ENCODE measurements around the gene TBX19.

TBX19 gene

DNA sequence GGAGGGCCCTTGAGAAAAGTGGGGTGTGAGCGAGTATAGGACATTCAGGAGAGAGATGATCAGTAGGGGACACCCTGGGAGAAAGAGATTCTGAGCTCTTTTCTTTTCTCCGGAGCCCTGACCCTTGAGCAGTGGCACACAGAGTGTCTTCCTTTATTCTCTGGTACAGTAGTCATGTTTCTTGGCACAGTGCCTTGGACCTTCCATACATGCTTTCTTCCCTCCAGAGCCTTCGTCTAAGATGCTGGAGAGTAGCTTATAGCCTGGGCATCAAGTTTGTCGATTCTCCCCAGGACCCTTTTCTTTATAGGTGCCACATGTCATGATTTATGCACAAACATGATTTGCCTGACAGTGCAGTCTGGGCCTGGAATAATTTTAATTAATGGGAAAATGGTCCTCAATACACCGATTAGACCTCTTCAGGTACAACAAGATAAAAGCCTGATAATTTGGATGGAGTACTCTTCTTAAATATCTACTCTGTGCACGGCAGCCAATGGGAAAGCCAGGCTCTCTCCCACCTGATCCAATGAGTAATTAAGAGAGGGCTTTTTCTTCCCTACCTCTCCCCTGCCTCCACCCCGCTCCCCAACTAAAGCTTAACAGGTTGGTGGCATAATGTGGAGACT, at the start of gene TBX19:
TSS of gene TBX19 (plus strand) at position 582 of the 632 bp plus-strand sequence. CDS start 214 bp downstream, outside the sequence.
- no peak within 1 kb of the TSS for H3K4me3 Mint-ChIP-seq
- H3K27ac Mint-ChIP-seq: no peak within 1 kb of the TSS
- H3K36me3 Mint-ChIP-seq: peaks cover 18% of the 10 kb centered on the region
- peaks cover 7% of the 10 kb centered on the region for H3K4me1 Mint-ChIP-seq (ENCODE audit: low read depth)
- H3K27me3 Mint-ChIP-seq: no peaks in the 10 kb centered on the region
- H3K9me3 Mint-ChIP-seq (ENCODE audit: low read depth): peaks cover 4% of the 10 kb centered on the region

DNA sequence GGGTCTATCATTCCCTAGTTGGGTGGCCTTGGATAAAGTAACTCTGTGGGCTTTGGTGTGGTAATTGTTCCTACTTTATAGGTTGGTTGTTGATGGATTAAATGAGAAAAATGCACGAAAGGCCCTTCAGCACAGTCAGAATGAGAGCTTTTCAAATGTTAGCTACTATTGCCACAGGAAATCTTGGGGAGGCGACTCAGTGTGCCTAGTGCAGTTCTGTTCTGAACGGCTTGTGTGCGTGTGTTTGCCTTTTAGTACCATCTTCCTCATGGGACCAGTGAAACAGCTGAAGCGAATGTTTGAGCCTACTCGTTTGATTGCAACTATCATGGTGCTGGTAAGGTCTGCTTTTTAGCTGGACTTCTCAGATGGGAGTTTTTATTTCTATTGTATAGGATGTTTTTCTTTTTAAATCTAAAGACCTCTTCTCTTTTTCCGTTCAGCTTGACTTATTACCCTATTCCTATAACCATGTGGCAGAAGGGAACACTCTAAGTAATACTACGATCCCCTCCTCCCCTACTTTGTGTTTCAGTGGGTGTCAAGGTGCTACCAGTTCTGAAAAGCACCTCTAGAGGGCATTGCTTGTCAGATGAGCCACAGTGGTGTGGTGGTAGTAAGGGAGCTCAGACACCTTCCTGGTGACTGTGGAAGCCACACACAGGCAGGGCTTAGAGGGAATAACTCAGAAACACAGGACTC, 45.7 kb upstream of the TBX19 start:
- no peaks in the 10 kb centered on the region for H3K27me3 Mint-ChIP-seq
- H3K36me3 Mint-ChIP-seq: peaks cover 42% of the 10 kb centered on the region
- peaks cover 63% of the 10 kb centered on the region for H3K4me1 Mint-ChIP-seq (ENCODE audit: low read depth)
- peak overlapping the region; percentile 74 for H3K27ac Mint-ChIP-seq
- H3K9me3 Mint-ChIP-seq (ENCODE audit: low read depth): no peaks in the 10 kb centered on the region
- H3K4me3 Mint-ChIP-seq: no peak overlapping the region

DNA sequence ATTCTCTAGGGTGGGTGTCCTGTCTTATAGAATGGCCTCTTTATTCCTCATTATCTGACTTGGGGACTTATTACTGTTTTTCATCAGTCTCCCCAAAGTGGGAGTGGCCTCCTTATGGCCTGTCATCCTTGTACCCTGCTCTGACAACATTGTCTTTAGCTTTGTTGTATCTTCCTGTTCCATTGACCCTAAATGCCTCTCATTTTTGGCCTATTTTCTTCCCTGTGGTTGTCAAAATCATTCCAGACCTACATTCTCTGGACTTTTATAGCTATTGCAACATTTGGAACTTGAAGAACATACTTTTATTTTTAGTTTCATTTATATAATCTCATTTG, 45.2 kb upstream of the TBX19 start:
- no peaks in the 10 kb centered on the region for H3K27me3 Mint-ChIP-seq
- peak overlapping the region; percentile 47 for H3K27ac Mint-ChIP-seq
- H3K9me3 Mint-ChIP-seq (ENCODE audit: low read depth): no peaks in the 10 kb centered on the region
- peaks cover 62% of the 10 kb centered on the region for H3K4me1 Mint-ChIP-seq (ENCODE audit: low read depth)
- H3K4me3 Mint-ChIP-seq: no peak overlapping the region
- H3K36me3 Mint-ChIP-seq: peaks cover 46% of the 10 kb centered on the region

DNA sequence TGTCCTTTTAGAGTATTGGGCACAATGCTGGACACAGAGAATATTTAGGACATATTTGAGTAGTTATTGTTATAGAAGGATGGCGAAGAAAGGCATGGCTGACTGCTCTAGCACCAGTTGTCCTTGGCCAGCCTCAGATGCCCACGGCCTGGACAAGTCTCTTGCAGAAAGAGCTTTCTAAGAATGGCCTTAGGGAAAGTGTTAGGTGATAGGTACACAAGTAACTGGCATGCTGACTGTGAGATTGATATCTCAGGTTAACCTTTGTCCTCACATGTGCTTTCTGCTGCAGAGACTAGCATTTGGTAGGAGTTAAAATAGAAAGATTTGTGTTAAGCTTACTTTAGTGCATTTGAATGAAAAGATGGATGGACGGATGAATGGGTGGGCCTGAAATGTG, 44.7 kb upstream of the TBX19 start:
- Mint-ChIP-seq H3K4me1 (ENCODE audit: low read depth) (peaks cover 57% of the 10 kb centered on the region), H3K27me3 (no peaks in the 10 kb centered on the region), H3K27ac (peak overlapping the region; percentile 59), H3K36me3 (peaks cover 46% of the 10 kb centered on the region), H3K4me3 (no peak overlapping the region), H3K9me3 (ENCODE audit: low read depth) (no peaks in the 10 kb centered on the region)

DNA sequence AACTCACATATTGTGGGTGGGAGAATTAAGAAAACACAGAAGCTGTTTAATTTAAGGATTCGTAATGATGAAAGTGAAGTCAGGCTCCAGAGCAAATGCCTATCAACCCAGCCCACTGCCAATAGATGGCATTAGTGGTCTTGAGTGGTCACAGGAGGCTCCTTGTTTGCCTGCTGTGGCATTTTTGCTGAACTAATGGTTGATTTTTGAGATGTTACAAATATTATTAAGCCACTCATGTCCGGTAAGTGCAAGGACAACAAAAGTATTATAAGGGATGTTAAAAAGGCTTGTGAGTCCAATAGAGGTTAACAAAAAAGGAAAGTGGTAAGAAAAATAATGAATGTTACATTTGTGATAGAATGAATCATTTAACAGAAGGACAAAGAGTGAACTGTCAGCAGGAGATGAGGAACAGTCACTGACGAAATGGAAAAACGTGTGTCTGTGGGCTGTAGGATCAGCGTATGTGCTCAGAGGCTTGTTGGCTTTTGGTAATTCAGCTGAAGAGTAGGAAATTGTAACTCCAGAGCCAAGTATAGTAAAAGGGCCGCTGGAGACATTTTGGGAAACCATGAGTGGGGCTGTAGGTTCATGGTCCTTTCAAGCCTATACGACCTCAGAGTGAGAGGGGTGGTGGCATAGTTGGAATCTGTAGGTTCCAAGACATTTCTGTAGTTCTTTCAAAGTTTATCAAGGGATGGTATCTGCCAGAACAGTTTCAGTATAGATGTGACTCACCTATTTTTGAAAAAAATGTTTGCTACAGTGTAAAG, 43.7 kb upstream of the TBX19 start:
- Mint-ChIP-seq H3K27ac (peak overlapping the region; percentile 83), H3K4me3 (peak overlapping the region; percentile 57), H3K36me3 (peaks cover 44% of the 10 kb centered on the region), H3K9me3 (ENCODE audit: low read depth) (no peaks in the 10 kb centered on the region), H3K4me1 (ENCODE audit: low read depth) (peaks cover 54% of the 10 kb centered on the region), H3K27me3 (no peaks in the 10 kb centered on the region)

DNA sequence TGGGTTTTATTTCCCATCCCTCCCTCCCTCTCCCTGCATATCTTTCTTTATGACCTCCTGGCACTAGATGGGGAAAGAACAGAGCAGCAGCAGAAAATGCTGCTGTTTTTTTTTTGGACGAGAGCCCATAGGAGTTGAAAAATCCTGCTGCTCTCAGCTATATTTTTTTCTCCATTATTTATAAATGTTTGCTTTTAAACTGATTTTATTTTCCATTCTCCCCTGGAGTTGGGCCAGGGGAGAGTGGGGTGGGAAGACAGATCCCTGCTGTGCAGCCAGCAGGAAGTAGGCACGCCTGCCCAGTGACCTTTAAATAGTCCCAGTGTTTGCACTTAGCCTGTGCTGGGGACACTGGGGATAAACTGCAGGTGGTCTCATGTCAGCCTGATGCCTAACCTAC, 37.5 kb upstream of the TBX19 start:
- Mint-ChIP-seq H3K4me1 (ENCODE audit: low read depth) (peaks cover 37% of the 10 kb centered on the region), H3K9me3 (ENCODE audit: low read depth) (no peaks in the 10 kb centered on the region), H3K27ac (no peak overlapping the region)

DNA sequence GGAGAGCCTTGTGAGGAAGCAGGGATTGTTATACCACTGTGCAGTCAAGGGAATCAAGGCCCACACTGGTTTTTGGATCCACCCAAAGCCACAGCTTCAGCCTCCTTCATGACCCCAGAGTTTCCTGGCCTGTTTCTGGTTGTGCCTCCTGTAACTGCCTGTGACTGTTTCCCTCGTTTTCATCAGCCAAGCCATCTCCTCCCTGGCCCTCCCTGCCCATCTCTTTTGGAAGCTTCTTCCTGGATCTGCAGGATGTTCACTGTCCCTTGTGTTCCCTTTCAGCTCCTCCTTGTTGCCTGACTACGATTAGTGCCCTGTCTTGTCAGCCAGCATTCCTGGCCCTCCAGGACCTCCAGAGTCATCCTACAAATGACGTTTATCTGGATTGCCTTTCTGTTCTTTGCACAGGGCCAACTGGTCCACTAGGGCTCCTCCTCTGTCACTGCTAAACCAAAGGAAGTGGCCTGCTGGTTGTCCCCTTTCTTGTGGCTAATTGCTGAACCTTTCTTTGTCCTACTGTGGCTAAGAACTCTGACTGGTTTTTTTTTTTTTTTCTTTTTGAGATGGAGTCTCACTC, 37.0 kb upstream of the TBX19 start:
- Mint-ChIP-seq H3K4me3 (no peak overlapping the region), H3K27me3 (no peaks in the 10 kb centered on the region), H3K4me1 (ENCODE audit: low read depth) (peaks cover 39% of the 10 kb centered on the region), H3K36me3 (peaks cover 37% of the 10 kb centered on the region), H3K9me3 (ENCODE audit: low read depth) (no peaks in the 10 kb centered on the region), H3K27ac (peak overlapping the region; percentile 52)

More for the DNA sequence above, 37.5 kb upstream of the TBX19 start:
- H3K36me3 Mint-ChIP-seq: peaks cover 37% of the 10 kb centered on the region
- no peaks in the 10 kb centered on the region for H3K27me3 Mint-ChIP-seq
- no peak overlapping the region for H3K4me3 Mint-ChIP-seq

DNA sequence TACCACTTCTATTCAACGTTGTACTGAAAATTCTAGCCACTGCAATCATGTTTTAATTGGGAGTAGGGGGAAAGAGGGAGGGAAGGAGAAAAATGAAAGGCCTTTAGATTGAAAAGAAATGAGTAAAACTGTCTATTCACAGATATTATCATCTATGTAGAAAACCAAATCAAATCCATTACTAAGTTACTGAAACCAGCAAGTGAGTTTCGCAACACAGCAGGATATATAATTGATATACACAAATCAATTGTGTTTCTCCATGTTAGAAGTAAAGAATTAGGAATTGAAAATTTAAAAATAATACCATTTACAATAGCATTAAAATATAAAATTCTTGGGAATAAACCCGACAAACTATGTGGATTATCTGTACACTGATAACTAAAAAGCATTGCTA, 35.6 kb upstream of the TBX19 start:
- Mint-ChIP-seq H3K36me3 (peaks cover 32% of the 10 kb centered on the region), H3K4me3 (no peak overlapping the region), H3K4me1 (ENCODE audit: low read depth) (peaks cover 46% of the 10 kb centered on the region), H3K9me3 (ENCODE audit: low read depth) (no peaks in the 10 kb centered on the region), H3K27me3 (no peaks in the 10 kb centered on the region), H3K27ac (no peak overlapping the region)

DNA sequence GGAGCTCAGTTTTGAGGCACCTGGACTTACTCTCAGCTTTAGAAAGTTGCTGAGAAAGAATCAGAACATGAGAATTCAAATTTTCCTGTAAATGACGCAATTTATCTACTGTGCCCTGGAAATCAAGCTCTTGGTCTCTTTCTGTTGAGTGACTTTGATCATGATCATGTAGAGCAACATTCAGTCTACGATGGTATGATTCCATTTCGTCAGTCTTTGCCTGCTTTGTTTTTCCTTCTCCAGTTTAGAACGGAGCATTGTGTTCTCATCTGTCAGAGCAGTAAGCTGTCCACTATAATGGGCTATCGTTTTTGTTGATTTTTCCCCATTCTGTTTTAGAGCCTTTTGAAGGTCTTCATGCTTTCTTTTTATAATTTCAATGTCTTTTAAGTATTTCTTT, 34.2 kb upstream of the TBX19 start:
- peaks cover 29% of the 10 kb centered on the region for H3K36me3 Mint-ChIP-seq
- H3K4me3 Mint-ChIP-seq: no peak overlapping the region
- H3K27ac Mint-ChIP-seq: no peak overlapping the region
- H3K4me1 Mint-ChIP-seq (ENCODE audit: low read depth): peaks cover 52% of the 10 kb centered on the region
- no peaks in the 10 kb centered on the region for H3K27me3 Mint-ChIP-seq
- no peaks in the 10 kb centered on the region for H3K9me3 Mint-ChIP-seq (ENCODE audit: low read depth)

DNA sequence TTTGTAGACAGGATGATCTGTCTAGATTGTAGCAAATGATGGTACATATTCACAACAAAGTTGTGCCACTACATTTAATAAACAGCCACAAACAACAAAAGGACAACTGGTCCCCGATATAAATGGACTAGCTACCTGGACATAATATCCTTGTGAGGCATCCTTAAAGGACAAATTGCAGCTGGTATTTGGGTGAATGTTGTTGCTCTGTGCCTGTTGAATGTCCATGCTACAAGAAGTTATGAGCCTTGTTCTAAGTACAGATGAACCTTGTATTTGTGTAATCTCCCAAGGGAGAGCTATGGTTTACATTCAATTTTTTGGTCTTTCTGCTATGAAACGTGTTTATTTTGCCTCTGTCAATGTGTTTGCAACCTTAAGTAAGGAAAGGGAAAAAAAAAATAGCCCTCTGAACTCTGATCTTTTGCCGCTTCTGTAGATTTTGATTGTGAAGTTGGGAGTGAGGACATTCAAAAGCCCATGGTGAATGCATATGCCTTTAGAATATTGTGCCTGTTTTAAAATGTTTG, 28.4 kb upstream of the TBX19 start:
- Mint-ChIP-seq H3K27me3 (no peaks in the 10 kb centered on the region), H3K4me1 (ENCODE audit: low read depth) (peaks cover 32% of the 10 kb centered on the region), H3K4me3 (no peak overlapping the region), H3K27ac (no peak overlapping the region), H3K9me3 (ENCODE audit: low read depth) (peaks cover 13% of the 10 kb centered on the region), H3K36me3 (peaks cover 37% of the 10 kb centered on the region)

DNA sequence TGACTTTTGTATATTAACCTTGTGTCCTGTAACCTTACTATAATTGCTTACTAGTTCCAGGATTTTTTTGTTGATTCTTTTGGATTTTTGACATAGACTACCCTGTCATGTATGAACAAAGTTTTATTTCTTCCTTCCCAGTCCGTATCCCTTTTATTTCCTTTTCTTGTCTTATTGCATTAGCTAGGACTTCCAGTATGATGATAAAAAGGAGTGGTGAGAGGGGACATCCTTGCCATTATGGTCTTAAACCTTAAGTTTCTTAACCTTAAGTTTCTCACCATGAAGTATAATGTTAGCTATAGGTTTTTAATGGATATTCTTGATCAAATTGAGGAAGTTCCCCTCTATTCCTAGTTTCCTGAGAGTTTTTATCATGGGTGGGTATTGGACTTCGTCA, 24.5 kb upstream of the TBX19 start:
- no peak overlapping the region for H3K27ac Mint-ChIP-seq
- peaks cover 19% of the 10 kb centered on the region for H3K4me1 Mint-ChIP-seq (ENCODE audit: low read depth)
- peaks cover 42% of the 10 kb centered on the region for H3K36me3 Mint-ChIP-seq
- no peaks in the 10 kb centered on the region for H3K27me3 Mint-ChIP-seq
- peaks cover 13% of the 10 kb centered on the region for H3K9me3 Mint-ChIP-seq (ENCODE audit: low read depth)
- no peak overlapping the region for H3K4me3 Mint-ChIP-seq

DNA sequence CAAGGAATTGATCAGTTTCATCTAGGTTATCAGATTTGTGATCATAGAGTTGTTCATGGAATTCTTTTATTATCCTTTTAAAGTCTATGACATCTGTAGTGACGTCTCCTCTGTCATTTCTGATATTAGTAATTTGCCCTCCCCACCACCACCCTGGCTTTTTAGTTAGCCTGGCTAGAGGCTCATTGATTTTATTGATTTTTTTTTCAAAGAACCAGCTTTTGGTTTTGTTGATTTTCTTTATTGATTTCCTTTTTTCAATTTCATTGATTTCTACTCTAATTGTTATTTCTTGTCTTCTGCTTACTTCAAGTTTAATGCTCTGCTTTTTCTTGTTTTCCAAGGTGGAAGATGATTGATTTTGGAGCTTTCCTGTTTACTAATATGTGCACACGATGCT, 23.3 kb upstream of the TBX19 start:
- H3K27ac Mint-ChIP-seq: no peak overlapping the region
- H3K4me3 Mint-ChIP-seq: no peak overlapping the region
- peaks cover 23% of the 10 kb centered on the region for H3K4me1 Mint-ChIP-seq (ENCODE audit: low read depth)
- no peaks in the 10 kb centered on the region for H3K27me3 Mint-ChIP-seq
- peaks cover 13% of the 10 kb centered on the region for H3K9me3 Mint-ChIP-seq (ENCODE audit: low read depth)
- H3K36me3 Mint-ChIP-seq: peaks cover 46% of the 10 kb centered on the region

DNA sequence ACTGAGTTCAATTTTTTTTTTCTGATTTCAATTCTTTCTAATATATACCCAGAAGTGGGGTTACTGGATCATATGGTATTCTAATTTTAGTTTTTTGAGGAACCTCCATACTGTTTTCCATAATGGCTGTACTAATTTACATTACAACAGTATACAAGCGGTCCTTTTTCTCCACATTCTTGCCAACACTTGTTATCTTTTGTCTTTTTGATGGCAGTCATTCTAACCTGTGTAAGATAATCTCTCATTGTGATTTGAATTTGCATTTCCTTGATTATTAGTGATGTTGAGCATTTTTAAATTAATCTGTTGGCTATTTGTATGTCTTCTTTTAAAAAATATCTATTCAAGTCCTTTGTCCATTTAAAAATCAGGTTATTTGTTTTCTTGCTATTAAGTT, 21.1 kb upstream of the TBX19 start:
- Mint-ChIP-seq H3K36me3 (peaks cover 49% of the 10 kb centered on the region), H3K27me3 (no peaks in the 10 kb centered on the region), H3K27ac (no peak overlapping the region), H3K4me1 (ENCODE audit: low read depth) (peaks cover 21% of the 10 kb centered on the region), H3K9me3 (ENCODE audit: low read depth) (peaks cover 18% of the 10 kb centered on the region), H3K4me3 (no peak overlapping the region)

DNA sequence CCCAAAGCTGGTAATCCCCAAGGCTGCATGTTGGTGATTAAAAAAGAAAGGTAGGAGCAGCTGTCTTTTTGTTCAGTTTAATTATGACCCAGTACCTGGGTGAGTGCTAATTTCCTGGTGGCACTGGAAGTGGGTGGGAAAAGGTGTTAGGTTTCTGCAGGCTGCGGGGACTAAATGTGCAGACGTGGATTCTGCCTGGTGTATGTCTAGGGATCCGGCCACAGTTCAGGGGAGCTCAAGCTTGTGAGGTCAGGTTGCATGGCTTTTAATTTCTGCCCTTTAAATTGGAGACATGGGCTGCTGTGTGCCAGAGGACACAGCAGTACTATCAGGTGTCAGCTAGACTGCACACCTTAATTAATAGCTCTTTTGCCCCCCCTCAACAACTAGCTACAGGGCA, 20.3 kb upstream of the TBX19 start:
- Mint-ChIP-seq H3K27ac (no peak overlapping the region), H3K4me3 (no peak overlapping the region), H3K4me1 (ENCODE audit: low read depth) (peaks cover 21% of the 10 kb centered on the region), H3K27me3 (no peaks in the 10 kb centered on the region), H3K9me3 (ENCODE audit: low read depth) (peaks cover 18% of the 10 kb centered on the region), H3K36me3 (peaks cover 46% of the 10 kb centered on the region)

DNA sequence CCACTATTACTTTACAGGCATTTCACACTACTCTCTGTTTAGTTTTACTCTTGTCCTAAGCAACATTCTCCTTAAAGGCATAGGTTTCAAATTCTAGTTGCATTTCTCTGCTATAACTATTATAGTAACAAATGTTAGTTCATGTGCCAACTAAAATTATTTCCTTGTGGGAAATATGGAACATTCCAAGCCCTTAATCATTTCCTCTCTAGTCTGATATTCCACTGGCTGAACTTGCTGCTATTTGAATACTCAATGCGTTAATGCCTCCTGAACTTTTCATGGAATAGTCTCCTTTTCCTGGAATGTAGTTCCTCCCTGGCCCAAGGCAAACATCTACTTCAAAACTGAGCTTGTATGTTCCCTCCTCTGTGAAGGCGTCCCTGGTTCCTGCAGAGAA, 19.3 kb upstream of the TBX19 start:
- no peaks in the 10 kb centered on the region for H3K27me3 Mint-ChIP-seq
- no peak overlapping the region for H3K27ac Mint-ChIP-seq
- no peak overlapping the region for H3K4me3 Mint-ChIP-seq
- H3K9me3 Mint-ChIP-seq (ENCODE audit: low read depth): peaks cover 12% of the 10 kb centered on the region
- H3K4me1 Mint-ChIP-seq (ENCODE audit: low read depth): peaks cover 21% of the 10 kb centered on the region
- peaks cover 39% of the 10 kb centered on the region for H3K36me3 Mint-ChIP-seq
